WTC11 (cell line): ENCODE results near the gene GLRB. TPM values are rescaled to one million over a fixed set of nuclear protein-coding genes. Genes with fewer than 3 reads are reported as not detected.

Source experiments
- ATAC-seq: fragments of 200-7000 bp; cut with Tn5 transposase; 2 replicates; pipeline ENCODE4 v1.10.0; 2021; ENCODE audit warnings: mild to moderate bottlenecking, moderate library complexity
- CTCF ChIA-PET: fragments of 300-600 bp; sonication (Branson Sonifier 250); formaldehyde crosslinking; loops from one replicate; lab custom pipeline; 2021; ENCODE audit warnings: antibody characterized with exemption; lab: Charles Lee
- POLR2A ChIA-PET: fragments of 350-600 bp; sonication (Branson Sonifier 250); formaldehyde crosslinking; loops from one replicate; lab custom pipeline; 2021; ENCODE audit warnings: antibody characterized with exemption; lab: Charles Lee
- DNase-seq: peaks from one replicate; pipeline ENCODE4 v3.0.0; 2021; ENCODE audit warnings: low spot score
- H3K27ac Mint-ChIP-seq: 2 replicates; pipeline ENCODE4 v1.8.0; 2021; ENCODE audit warnings: mixed read lengths
- H3K27me3 Mint-ChIP-seq: 2 replicates; pipeline ENCODE4 v1.8.0; 2021; ENCODE audit warnings: low read depth, mild to moderate bottlenecking, moderate library complexity, mixed read lengths
- H3K36me3 Mint-ChIP-seq: 2 replicates; pipeline ENCODE4 v1.8.0; 2021; ENCODE audit warnings: mixed read lengths
- H3K4me1 Mint-ChIP-seq: 2 replicates; pipeline ENCODE4 v1.8.0; 2022; ENCODE audit warnings: mixed read lengths
- H3K4me3 Mint-ChIP-seq: 2 replicates; pipeline ENCODE4 v1.8.0; 2021; ENCODE audit warnings: mild to moderate bottlenecking, moderate library complexity, mixed read lengths
- H3K9me3 Mint-ChIP-seq: 2 replicates; pipeline ENCODE4 v1.8.0; 2021; ENCODE audit warnings: mixed read lengths
- FOXJ3 ChIP-seq: sonication (generic); formaldehyde crosslinking; IDR thresholded peaks from 2 replicates; pipeline ENCODE4 v1.9.0; 2021; ENCODE audit warnings: missing genetic modification reagents, mild to moderate bottlenecking, borderline replicate concordance
- FOXK1 ChIP-seq: sonication (generic); formaldehyde crosslinking; IDR thresholded peaks from 2 replicates; pipeline ENCODE4 v1.8.0; 2022; ENCODE audit warnings: mild to moderate bottlenecking, moderate library complexity, missing genetic modification reagents
- FOXP1 ChIP-seq: sonication (generic); formaldehyde crosslinking; IDR thresholded peaks from 2 replicates; pipeline ENCODE4 v1.8.0; 2022; ENCODE audit warnings: missing genetic modification reagents, mild to moderate bottlenecking, moderate library complexity, borderline replicate concordance
- MXD4 ChIP-seq: fragments of 250-450 bp; sonication (Bioruptor Pico); IDR thresholded peaks from 2 replicates; pipeline ENCODE4 v1.8.0; 2021; ENCODE audit warnings: mild to moderate bottlenecking, moderate library complexity, borderline replicate concordance
- SOX15 ChIP-seq: fragments of 250-450 bp; sonication (Bioruptor Pico); IDR thresholded peaks from 2 replicates; pipeline ENCODE4 v1.9.0; 2021; ENCODE audit warnings: mild to moderate bottlenecking
- ZNF416 ChIP-seq: fragments of 250-450 bp; sonication (Bioruptor Pico); IDR thresholded peaks from 2 replicates; pipeline ENCODE4 v1.9.0; 2021; ENCODE audit warnings: mild to moderate bottlenecking, inconsistent platforms
- total RNA-seq: library from RNA; stranded (reverse); gene quantifications from 3 replicates; pipeline ENCODE4 v1.2.3, GENCODE V29; 2021
- TF ChIP-seq, protein P1 (sequence below): sonication (generic); formaldehyde crosslinking; conservative IDR thresholded peaks from 2 replicates; pipeline ENCODE4 v1.8.1; 2022; ENCODE audit warnings: mild to moderate bottlenecking, missing genetic modification reagents
- TF ChIP-seq, protein P2 (sequence below): fragments of 200-600 bp; IDR thresholded peaks from 2 replicates; pipeline ENCODE4 v1.8.0; 2022; ENCODE audit warnings: antibody characterized with exemption
- TF ChIP-seq, protein P3 (sequence below): fragments of 250-450 bp; sonication (Bioruptor Pico); IDR thresholded peaks from 2 replicates; pipeline ENCODE4 v1.9.0; 2021; ENCODE audit warnings: moderate library complexity, mild to moderate bottlenecking, inconsistent platforms, borderline replicate concordance
- TF ChIP-seq, protein P4 (sequence below): sonication (generic); formaldehyde crosslinking; IDR thresholded peaks from 2 replicates; pipeline ENCODE4 v1.8.1; 2023; ENCODE audit warnings: mild to moderate bottlenecking, moderate library complexity, missing genetic modification reagents
- TF ChIP-seq, protein P5 (sequence below): sonication (generic); formaldehyde crosslinking; IDR thresholded peaks from 2 replicates; pipeline ENCODE4 v1.8.0; 2022; ENCODE audit warnings: mild to moderate bottlenecking, missing genetic modification reagents
- TF ChIP-seq, protein P6 (sequence below): fragments of 250-450 bp; sonication (Bioruptor Pico); IDR thresholded peaks from 2 replicates; pipeline ENCODE4 v1.9.0; 2021; ENCODE audit warnings: mild to moderate bottlenecking
- TF ChIP-seq, protein P7 (sequence below): sonication (generic); formaldehyde crosslinking; IDR thresholded peaks from 2 replicates; pipeline ENCODE4 v1.8.0; 2022; ENCODE audit warnings: missing genetic modification reagents
- TF ChIP-seq, protein P8 (sequence below): sonication (generic); formaldehyde crosslinking; IDR thresholded peaks from 2 replicates; pipeline ENCODE4 v1.8.0; 2023; ENCODE audit warnings: missing genetic modification reagents, mild to moderate bottlenecking, borderline replicate concordance
- TF ChIP-seq, protein P9 (sequence below): sonication (generic); formaldehyde crosslinking; IDR thresholded peaks from 2 replicates; pipeline ENCODE4 v1.8.1; 2023; ENCODE audit warnings: mild to moderate bottlenecking, missing genetic modification reagents, moderate library complexity
- TF ChIP-seq, protein P10 (sequence below): sonication (generic); formaldehyde crosslinking; IDR thresholded peaks from 2 replicates; pipeline ENCODE4 v1.8.1; 2023; ENCODE audit warnings: mild to moderate bottlenecking, missing genetic modification reagents

The GLRB gene
- total RNA-seq, 1 experiment from 2014 or later, result 0.31 TPM

DNA sequence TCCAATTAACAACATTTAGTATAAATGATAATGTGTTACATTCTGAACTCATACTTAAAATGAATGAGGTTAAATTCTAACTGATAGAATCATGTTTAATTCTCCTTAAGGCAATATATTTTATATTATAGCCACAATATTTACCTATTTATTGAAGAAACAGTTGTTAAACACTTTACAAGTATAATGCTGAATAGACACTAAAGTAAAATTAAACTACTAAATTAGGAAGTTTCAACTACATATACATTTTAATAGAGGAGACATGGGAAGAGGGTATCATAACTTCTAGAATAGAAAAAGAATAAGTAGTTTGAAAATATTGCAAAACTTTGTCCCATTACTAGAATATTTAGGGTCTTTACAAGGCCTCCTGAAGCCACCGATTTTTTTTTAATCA is 108.3 kb downstream of the GLRB start:
- CTCF ChIA-PET, result no interaction called here
- Mint-ChIP-seq H3K4me3 (no peak overlapping the region), H3K27ac (no peak overlapping the region)
- DNase-seq, result no peak
- TF ChIP-seq, protein P1, sequence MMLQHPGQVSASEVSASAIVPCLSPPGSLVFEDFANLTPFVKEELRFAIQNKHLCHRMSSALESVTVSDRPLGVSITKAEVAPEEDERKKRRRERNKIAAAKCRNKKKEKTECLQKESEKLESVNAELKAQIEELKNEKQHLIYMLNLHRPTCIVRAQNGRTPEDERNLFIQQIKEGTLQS, result no peak
- TF ChIP-seq, protein P2, sequence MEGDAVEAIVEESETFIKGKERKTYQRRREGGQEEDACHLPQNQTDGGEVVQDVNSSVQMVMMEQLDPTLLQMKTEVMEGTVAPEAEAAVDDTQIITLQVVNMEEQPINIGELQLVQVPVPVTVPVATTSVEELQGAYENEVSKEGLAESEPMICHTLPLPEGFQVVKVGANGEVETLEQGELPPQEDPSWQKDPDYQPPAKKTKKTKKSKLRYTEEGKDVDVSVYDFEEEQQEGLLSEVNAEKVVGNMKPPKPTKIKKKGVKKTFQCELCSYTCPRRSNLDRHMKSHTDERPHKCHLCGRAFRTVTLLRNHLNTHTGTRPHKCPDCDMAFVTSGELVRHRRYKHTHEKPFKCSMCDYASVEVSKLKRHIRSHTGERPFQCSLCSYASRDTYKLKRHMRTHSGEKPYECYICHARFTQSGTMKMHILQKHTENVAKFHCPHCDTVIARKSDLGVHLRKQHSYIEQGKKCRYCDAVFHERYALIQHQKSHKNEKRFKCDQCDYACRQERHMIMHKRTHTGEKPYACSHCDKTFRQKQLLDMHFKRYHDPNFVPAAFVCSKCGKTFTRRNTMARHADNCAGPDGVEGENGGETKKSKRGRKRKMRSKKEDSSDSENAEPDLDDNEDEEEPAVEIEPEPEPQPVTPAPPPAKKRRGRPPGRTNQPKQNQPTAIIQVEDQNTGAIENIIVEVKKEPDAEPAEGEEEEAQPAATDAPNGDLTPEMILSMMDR, result no peak
- TF ChIP-seq, protein P3, sequence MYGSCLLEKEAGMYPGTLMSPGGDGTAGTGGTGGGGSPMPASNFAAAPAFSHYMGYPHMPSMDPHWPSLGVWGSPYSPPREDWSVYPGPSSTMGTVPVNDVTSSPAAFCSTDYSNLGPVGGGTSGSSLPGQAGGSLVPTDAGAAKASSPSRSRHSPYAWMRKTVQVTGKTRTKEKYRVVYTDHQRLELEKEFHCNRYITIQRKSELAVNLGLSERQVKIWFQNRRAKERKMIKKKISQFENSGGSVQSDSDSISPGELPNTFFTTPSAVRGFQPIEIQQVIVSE (CRISPR knock-in tag), result no peak
- TF ChIP-seq MXD4 (CRISPR knock-in tag), result no peak
- TF ChIP-seq, all 79 proteins: peak for 0
- POLR2A ChIA-PET, result no interaction called here
- no peak for ATAC-seq
- Mint-ChIP-seq H3K4me1 (peaks cover 11% of the 10 kb centered on the region), H3K27me3 (0 out of 2 replicates have a peak, but pooled peaks cover 2% of the 10 kb centered on the region), H3K9me3 (peaks cover 11% of the 10 kb centered on the region), H3K36me3 (peaks cover 7% of the 10 kb centered on the region)

DNA sequence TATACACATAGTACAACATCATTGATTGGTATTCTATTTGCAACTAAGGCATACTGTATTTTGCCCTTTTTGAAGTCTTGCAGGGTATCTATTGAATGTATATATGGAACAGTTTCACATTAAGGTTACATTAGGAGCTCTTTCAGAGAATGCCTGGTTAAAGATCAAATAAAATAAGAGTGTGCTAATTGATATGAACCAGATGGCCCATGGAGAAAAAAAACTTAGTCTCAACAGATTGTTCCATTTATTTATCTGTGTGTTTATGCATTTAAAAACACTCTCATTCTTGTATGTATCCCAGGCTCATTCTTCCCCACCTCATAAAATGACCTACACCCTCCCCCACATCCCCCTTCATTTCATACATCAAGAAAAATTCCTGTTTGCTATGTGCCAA is 109.4 kb downstream of the GLRB start:
- Mint-ChIP-seq H3K4me3 (no peak overlapping the region), H3K9me3 (peaks cover 9% of the 10 kb centered on the region), H3K27me3 (no peaks in the 10 kb centered on the region), H3K4me1 (peaks cover 9% of the 10 kb centered on the region), H3K27ac (no peak overlapping the region), H3K36me3 (peaks cover 4% of the 10 kb centered on the region)
- ChIA-PET POLR2A (no interaction called here), CTCF (no interaction called here)
- ATAC-seq (no peak), DNase-seq (no peak)
- TF ChIP-seq, protein P4, sequence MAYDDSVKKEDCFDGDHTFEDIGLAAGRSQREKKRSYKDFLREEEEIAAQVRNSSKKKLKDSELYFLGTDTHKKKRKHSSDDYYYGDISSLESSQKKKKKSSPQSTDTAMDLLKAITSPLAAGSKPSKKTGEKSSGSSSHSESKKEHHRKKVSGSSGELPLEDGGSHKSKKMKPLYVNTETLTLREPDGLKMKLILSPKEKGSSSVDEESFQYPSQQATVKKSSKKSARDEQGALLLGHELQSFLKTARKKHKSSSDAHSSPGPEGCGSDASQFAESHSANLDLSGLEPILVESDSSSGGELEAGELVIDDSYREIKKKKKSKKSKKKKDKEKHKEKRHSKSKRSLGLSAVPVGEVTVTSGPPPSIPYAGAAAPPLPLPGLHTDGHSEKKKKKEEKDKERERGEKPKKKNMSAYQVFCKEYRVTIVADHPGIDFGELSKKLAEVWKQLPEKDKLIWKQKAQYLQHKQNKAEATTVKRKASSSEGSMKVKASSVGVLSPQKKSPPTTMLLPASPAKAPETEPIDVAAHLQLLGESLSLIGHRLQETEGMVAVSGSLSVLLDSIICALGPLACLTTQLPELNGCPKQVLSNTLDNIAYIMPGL (CRISPR knock-in tag), result no peak
- TF ChIP-seq, protein P5, sequence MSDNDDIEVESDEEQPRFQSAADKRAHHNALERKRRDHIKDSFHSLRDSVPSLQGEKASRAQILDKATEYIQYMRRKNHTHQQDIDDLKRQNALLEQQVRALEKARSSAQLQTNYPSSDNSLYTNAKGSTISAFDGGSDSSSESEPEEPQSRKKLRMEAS, result no peak
- TF ChIP-seq, protein P6, sequence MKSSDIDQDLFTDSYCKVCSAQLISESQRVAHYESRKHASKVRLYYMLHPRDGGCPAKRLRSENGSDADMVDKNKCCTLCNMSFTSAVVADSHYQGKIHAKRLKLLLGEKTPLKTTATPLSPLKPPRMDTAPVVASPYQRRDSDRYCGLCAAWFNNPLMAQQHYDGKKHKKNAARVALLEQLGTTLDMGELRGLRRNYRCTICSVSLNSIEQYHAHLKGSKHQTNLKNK (CRISPR knock-in tag), result no peak
- TF ChIP-seq, protein P7, sequence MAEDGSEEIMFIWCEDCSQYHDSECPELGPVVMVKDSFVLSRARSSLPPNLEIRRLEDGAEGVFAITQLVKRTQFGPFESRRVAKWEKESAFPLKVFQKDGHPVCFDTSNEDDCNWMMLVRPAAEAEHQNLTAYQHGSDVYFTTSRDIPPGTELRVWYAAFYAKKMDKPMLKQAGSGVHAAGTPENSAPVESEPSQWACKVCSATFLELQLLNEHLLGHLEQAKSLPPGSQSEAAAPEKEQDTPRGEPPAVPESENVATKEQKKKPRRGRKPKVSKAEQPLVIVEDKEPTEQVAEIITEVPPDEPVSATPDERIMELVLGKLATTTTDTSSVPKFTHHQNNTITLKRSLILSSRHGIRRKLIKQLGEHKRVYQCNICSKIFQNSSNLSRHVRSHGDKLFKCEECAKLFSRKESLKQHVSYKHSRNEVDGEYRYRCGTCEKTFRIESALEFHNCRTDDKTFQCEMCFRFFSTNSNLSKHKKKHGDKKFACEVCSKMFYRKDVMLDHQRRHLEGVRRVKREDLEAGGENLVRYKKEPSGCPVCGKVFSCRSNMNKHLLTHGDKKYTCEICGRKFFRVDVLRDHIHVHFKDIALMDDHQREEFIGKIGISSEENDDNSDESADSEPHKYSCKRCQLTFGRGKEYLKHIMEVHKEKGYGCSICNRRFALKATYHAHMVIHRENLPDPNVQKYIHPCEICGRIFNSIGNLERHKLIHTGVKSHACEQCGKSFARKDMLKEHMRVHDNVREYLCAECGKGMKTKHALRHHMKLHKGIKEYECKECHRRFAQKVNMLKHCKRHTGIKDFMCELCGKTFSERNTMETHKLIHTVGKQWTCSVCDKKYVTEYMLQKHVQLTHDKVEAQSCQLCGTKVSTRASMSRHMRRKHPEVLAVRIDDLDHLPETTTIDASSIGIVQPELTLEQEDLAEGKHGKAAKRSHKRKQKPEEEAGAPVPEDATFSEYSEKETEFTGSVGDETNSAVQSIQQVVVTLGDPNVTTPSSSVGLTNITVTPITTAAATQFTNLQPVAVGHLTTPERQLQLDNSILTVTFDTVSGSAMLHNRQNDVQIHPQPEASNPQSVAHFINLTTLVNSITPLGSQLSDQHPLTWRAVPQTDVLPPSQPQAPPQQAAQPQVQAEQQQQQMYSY (CRISPR knock-in tag), result no peak
- TF ChIP-seq FOXP1 (CRISPR knock-in tag) (no peak), FOXJ3 (CRISPR knock-in tag) (no peak), SOX15 (CRISPR knock-in tag) (no peak), FOXK1 (CRISPR knock-in tag) (no peak), ZNF416 (no peak)
- TF ChIP-seq, protein P8, sequence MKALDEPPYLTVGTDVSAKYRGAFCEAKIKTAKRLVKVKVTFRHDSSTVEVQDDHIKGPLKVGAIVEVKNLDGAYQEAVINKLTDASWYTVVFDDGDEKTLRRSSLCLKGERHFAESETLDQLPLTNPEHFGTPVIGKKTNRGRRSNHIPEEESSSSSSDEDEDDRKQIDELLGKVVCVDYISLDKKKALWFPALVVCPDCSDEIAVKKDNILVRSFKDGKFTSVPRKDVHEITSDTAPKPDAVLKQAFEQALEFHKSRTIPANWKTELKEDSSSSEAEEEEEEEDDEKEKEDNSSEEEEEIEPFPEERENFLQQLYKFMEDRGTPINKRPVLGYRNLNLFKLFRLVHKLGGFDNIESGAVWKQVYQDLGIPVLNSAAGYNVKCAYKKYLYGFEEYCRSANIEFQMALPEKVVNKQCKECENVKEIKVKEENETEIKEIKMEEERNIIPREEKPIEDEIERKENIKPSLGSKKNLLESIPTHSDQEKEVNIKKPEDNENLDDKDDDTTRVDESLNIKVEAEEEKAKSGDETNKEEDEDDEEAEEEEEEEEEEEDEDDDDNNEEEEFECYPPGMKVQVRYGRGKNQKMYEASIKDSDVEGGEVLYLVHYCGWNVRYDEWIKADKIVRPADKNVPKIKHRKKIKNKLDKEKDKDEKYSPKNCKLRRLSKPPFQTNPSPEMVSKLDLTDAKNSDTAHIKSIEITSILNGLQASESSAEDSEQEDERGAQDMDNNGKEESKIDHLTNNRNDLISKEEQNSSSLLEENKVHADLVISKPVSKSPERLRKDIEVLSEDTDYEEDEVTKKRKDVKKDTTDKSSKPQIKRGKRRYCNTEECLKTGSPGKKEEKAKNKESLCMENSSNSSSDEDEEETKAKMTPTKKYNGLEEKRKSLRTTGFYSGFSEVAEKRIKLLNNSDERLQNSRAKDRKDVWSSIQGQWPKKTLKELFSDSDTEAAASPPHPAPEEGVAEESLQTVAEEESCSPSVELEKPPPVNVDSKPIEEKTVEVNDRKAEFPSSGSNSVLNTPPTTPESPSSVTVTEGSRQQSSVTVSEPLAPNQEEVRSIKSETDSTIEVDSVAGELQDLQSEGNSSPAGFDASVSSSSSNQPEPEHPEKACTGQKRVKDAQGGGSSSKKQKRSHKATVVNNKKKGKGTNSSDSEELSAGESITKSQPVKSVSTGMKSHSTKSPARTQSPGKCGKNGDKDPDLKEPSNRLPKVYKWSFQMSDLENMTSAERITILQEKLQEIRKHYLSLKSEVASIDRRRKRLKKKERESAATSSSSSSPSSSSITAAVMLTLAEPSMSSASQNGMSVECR (CRISPR knock-in tag), result no peak
- TF ChIP-seq, protein P9, sequence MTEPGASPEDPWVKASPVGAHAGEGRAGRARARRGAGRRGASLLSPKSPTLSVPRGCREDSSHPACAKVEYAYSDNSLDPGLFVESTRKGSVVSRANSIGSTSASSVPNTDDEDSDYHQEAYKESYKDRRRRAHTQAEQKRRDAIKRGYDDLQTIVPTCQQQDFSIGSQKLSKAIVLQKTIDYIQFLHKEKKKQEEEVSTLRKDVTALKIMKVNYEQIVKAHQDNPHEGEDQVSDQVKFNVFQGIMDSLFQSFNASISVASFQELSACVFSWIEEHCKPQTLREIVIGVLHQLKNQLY (CRISPR knock-in tag), result no peak
- TF ChIP-seq, protein P10, sequence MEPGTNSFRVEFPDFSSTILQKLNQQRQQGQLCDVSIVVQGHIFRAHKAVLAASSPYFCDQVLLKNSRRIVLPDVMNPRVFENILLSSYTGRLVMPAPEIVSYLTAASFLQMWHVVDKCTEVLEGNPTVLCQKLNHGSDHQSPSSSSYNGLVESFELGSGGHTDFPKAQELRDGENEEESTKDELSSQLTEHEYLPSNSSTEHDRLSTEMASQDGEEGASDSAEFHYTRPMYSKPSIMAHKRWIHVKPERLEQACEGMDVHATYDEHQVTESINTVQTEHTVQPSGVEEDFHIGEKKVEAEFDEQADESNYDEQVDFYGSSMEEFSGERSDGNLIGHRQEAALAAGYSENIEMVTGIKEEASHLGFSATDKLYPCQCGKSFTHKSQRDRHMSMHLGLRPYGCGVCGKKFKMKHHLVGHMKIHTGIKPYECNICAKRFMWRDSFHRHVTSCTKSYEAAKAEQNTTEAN (CRISPR knock-in tag), result no peak
